Activated T-cell treated with anti-CD3 and anti-CD28 coated beads for 48 hours (primary cell): ENCODE measurements around the gene GLTPD2.
"Not testable (repeated sequence)": the region's sequence is repeated elsewhere in the genome, so short reads cannot be mapped to it uniquely, and the experiment has no call there.

ENCODE experiments used
- DNase-seq: peaks from one replicate; pipeline ENCODE4 v3.0.0-alpha.2; 2020; ENCODE audit warnings: low read depth

GLTPD2 gene

GRCh38 chr17:4808378-4808767, 19.6 kb downstream of the GLTPD2 start:
- no peak for DNase-seq

DNA sequence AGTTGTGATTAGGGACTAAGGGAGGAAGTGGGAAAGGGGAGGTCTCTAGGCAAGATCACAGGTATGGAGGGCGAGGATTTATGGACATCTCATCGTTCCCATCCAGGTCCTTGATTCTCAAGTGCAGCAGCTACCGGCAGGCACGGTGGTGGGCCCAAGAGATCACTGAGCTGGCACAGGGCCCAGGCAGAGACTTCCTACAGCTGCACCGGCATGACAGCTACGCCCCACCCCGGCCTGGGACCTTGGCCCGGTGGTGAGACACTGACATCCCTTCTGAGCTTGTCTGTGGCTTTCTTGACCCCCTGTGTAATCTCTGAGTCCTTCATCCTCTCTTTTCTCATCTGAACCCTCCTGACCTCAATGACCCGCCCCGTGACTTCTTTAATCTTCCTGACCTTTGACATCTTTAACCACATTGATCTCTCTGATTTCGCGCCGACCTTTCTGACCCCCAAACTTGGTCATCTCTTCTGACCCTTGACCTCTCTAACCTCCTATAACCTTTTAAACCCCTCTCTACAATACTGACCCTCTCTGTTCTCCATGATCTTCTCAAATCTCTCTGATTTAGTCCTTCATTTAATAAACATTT, 22.0 kb downstream of the GLTPD2 start:
- DNase-seq, result no peak

DNA sequence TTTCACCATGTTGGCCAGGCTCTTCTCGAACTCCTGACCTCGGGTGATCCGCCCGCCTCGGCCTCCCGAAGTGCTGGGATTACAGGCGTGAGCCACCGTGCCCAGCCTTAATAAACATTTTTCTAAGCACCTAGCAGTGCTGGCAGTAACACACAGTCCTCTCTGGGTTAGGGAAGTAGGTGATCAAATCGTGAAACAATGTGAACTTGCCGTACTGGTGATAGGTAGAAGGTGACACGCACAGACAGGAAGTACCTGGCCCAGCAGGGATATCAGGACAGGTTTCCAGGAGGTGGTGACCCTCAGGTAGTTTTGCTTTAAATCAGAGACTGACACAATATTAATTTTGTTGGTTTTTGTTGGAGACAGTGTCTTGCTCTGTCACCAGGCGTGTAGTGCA, 22.7 kb downstream of the GLTPD2 start:
- DNase-seq, result no peak

DNA sequence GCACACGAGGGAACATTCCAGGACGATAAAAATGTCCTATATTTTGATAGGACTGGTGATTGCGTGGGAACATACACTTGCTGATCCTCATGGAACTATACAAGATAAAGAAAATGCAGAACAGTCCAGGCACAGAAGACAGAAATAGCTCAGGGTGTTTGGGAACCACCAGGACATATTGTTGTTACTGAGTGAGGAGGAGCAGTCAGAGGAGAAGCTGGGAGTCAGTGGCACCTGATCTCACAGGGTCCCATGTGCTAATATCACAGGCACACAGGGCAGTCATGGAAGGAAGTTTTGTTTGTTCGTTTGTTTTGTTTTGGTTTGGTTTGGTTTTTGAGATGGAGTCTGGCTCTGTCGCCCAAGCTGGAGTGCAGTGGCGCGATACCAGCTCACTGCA, 23.9 kb downstream of the GLTPD2 start:
- no peak for DNase-seq

- no peak for DNase-seq
Observed at GRCh38 chr17:4815043-4815675, 26.4 kb downstream of the GLTPD2 start.

DNA sequence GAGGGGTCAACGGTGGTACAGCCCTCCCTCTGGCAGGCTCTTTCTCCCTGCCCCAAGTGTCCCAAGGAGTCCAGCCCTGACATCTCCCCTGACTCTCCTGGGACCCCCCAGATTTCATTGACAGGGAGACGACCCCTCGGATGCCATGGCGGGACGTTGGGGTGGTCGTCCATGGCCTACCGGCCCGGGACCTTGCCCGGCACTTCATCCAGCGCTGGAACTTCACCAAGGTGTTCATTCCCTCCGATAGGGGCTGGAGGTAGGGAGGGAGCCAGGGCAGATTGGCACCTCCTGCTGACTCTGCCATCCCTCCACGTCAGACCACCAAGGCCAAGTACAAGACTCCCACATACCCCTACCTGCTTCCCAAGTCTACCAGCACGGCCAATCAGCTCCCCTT, 28.1 kb downstream of the GLTPD2 start:
- DNase-seq, result no peak

GRCh38 chr17:4818276-4818675, 29.5 kb downstream of the GLTPD2 start:
- no peak for DNase-seq

- DNase-seq, result no peak
Observed at GRCh38 chr17:4822835-4823234, 34.1 kb downstream of the GLTPD2 start.

DNA sequence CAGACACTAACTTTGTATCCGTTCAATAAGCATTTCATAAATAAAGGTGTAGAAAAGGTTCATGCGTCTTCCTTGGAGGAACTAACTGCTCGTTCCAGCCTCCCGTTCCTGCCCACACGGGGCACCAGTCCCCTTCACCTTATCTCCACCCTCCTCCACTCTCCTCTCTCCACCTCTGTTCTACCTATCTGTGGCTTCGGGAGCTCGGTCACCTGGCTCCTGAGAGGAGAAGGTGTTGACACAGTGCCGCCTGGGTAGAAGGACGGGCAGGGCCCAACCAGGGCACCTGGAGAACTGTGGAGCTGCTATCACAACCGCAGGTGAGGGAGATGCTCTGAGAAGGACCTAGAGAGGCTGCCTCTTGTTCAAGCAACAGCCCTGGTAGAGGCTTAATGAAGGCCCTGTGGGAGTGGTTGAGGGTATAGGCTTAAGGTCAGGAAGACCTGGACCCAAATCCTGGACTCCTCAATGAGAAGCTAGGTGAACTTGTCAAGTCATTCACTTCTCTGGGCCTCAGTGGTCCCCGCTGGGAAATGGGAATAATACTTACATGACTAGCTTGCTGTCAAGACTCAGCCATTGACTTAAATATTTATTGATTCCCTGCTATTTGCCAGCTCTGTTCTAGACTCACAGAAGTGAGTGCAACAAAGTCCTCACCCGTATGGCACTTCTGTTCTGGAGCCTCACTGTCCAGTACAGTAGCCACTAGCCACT, 34.8 kb downstream of the GLTPD2 start:
- no peak for DNase-seq

DNA sequence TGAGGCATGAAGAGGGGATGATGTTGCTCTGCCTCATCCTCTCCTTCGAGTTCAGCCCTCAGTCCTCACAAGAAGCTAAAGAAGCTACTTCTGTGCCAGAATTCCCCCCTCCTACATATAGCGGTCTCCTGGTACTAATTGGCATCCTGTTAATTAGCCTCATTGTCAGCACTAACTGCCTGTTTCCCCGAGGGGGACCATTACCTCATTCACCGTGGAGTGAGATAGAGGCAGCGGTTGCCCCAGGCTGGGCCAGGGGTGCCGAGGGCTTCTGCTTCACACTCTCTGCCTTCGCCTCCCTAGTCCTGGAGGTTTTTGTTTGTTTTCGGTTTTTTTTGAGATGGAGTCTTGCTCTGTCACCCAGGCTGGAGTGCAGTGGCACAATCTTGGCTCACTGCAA, 38.6 kb downstream of the GLTPD2 start:
- no peak for DNase-seq

DNA sequence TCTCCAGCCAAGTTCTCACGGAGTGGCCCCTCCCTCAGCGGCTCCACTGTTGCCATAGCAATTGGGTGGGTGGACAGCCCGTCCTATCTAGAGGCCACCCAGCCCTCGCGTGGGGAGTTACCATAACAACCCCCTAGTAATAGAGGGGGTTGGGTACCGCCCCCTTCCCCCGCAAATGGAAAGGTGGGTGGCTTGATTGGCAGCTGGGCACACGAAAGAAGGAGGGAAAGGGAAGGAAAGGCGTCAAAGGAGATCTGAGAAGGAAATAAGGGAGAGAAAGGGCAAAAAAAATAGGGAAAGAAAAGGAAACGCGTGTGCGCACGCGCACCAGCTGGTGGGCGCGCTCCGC, 44.0 kb downstream of the GLTPD2 start:
- DNase-seq, result not testable (repeated sequence)

DNA sequence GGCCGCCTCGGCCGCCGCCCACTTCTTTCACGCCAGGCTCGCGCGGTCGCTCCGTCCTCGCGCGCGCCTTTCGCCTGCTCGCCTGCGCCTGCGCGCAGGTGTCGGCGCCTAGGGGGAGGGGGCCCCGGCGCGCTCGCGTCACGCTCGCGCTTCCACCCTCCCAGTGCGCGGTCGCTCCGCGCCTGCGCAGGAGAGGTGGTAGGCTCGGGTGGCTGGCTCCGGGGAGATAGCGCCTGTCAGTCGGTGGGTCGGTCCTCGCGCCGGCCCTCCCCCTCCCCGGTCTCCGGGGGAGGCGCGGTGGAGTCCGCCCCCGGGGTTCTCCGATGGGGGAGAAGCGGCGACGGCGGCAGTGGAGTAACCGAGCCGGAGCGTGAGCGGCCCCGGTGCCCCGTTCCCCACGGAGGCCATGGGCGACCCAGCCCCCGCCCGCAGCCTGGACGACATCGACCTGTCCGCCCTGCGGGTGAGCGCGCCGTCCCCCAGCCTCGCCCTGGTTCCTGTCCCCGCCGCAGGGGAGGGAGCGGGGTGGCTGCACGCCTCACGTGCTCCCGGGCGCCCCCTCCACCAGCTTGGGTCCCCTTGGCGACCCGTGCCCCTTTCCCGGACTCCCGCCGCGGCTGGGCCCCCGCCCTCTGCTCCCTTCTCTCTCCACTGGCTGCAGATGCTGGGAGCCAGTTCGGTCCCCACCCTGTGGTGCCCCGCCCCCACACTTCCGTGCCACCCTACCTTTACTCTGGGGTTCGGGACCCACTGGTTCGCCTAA, 44.6 kb downstream of the GLTPD2 start, which contains the start of gene MINK1:
Gene MINK1, plus strand, starts transcription at position 163 of the 763 bp plus-strand sequence. Its CDS starts 244 bp downstream, at position 407.
- peak; percentile 90 for DNase-seq

GRCh38 chr17:4833941-4834680, 45.3 kb downstream of the GLTPD2 start:
- no peak for DNase-seq

DNA sequence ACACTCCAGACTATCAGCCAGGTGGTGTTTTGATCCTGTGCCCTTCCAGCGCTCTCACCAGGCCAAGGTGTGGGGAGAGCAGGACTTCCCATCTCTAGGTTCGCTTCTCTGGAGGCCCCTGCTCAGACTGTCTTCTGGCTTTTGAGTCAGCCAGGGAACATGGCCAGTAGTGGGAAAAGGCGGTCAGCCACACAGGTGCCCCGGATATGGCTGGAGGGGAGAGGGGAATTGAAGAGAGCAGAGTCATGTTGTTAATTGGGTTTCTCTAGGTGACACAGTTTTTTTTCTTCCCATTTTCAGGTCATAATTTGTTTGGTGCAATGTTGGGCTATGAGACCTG, 45.9 kb downstream of the GLTPD2 start:
- no peak for DNase-seq

DNA sequence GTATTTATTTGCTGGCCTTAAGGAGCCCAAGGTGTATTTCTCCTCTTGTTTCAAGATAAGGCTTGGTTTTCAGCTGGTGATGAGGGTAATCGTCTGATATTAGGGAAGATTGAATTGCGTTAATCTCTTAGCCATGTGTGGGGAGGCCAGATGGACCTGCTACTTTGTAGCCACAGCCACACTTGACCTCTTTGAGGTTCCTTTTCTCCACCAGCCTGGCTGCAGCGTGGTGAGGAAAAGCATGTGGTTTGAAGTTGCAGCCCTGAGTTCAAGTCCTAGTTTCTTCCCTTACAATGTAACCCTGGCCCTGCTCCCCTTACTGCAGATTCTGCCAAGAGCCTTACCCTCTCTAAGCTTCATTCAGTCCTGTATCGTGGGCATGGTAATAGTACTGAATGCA, 47.5 kb downstream of the GLTPD2 start:
- DNase-seq, result no peak

DNA sequence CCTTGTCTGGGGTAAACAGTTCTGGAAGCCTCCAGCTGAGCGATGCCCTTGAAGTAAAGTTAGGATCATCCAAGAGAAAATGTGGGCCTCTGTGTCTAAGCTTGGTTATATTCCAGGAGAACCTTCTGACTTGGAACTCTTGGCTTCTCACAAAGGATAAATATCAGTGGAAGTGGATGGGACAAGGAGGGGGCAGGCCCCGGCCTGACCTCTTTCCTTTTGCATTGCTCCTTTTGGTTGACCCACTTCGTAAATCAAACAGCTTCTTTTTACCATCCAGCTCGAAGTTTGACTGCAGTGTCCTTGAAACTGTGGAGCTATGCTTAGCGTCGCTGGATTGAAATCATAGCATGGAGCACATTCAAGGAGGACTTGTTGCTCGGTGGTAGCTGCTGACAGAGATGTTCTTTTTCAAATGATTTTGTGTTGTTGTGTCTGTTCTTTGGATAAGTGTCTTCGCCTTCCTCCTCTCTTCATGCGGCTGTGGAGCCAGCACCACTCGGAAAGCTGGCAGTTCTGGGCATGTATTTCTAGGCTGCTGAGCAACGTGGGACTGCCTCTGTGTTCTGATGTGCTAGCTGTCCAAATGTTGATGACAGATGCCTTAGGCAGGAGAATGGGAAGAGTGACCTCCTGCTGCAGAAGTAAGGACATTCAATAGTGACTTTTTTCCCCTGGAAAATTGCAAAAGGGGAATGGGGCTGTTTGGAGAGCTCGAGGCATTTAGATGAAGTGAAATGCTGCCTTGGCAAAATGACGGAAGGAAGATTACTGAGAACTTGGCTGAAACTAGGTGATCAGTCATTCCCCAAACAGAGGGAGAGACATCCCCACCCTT, 48.9 kb downstream of the GLTPD2 start:
- DNase-seq, result no peak

GRCh38 chr17:4838309-4838785, 49.6 kb downstream of the GLTPD2 start:
- DNase-seq, result no peak

DNA sequence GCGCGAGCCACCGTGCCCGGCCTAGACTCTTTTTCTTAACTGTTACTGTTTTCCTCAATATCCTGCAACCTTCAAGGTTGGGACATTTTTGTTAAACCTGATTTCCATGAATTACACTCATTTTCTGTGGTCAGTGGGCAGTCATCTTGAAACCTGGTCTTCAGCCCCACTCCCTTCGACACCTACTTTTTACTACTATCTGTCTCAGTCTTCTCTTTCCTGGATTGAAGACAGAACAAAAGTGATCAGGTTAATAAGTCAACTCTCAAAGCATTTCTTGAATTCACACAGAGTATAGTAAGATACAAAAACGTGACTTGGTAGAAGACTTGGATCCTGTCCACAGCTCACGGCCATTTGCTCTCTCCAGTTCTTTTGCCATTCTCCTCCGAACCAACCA, 50.5 kb downstream of the GLTPD2 start:
- DNase-seq, result no peak
